Tibial artery (tissue), 4 donors: Measurements from ENCODE around the gene NOTCH1.

Source experiments
- DNase-seq, 2 donors: peaks; one replicate each; pipeline ENCODE4 v3.0.0-alpha.2; 2019
- H3K27ac ChIP-seq, 2 donors: fragments of 200-600 bp; sonication (generic) in 1 of 2; 1 replicate in 1 of 2; 2 replicates in 1 of 2; pipeline ENCODE4 v1.5.1; 2018 to 2019; ENCODE audit warnings: mild to moderate bottlenecking in 1 of 2
- H3K27me3 ChIP-seq, 2 donors: fragments of 200-600 bp; sonication (generic) in 1 of 2; one replicate each; pipeline versions ENCODE4 v1.5.1 to v1.6.0; 2016 to 2019
- H3K36me3 ChIP-seq, 3 donors: fragments of 200-600 bp; sonication (generic) in 2 of 3; one replicate each; pipeline ENCODE4 v1.5.1; 2016 to 2019; ENCODE audit warnings: mild to moderate bottlenecking in 2 of 3
- H3K4me1 ChIP-seq, 4 donors: fragments of 200-600 bp; sonication (generic) in 2 of 4; 1 replicate in 3 of 4; 2 replicates in 1 of 4; pipeline ENCODE4 v1.5.1; 2016 to 2019
- H3K4me3 ChIP-seq, 2 donors: fragments of 200-600 bp; sonication (generic) in 1 of 2; 1 replicate in 1 of 2; 2 replicates in 1 of 2; pipeline ENCODE4 v1.5.1; 2018 to 2019; ENCODE audit warnings: mild to moderate bottlenecking in 2 of 2
- H3K9me3 ChIP-seq, 3 donors: fragments of 200-600 bp; sonication (generic) in 1 of 3; one replicate each; pipeline ENCODE4 v1.5.1; 2016 to 2019
- CTCF ChIP-seq, 2 experiments: fragments of 200-600 bp in 1 of 2; fragments of 450-650 bp in 1 of 2; IDR thresholded peaks; one replicate each; pipeline ENCODE4 v1.5.1; 2017 to 2019; ENCODE audit warnings: antibody characterized with exemption in 2 of 2, mild to moderate bottlenecking in 1 of 2, moderate library complexity in 1 of 2
- intact Hi-C: fragments of 100-400 bp; cut with DNase I; formaldehyde crosslinking; loops from one replicate; pipeline ENCODE4 v1.15.0; 2023; ENCODE audit warnings: low total_unique reads

NOTCH1 gene

DNA sequence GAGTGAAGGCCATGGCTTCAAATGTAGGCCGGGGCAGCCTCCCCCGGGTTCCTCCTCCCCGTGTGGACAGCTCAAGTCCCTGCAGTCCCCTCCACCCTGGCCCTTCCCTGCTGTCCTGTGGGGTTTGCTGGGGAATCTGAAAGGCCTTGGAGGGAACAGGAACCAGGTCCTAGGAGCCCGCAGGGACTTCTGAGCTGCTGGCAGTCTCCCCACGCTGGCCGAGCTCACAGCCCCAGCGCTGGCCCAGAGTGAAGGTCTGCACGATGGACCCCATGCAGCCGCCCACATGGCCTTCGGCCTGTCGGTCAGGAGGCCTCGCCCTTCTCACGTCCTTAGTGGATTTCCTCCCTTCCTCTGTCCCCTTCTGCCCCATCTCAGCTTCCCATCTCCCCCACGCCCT lies 25.7 kb upstream of the NOTCH1 start:
- Histone ChIP-seq H3K9me3 (no peaks in the 10 kb centered on the region), H3K4me3 (no peak overlapping the region), H3K27me3 (no peaks in the 10 kb centered on the region), H3K4me1 (peaks cover 0 to 71% (median 59%) of the 10 kb centered on the region in 4 donors), H3K27ac (peak overlapping the region; percentile 58 to 72), H3K36me3 (no peaks in the 10 kb centered on the region)
- DNase-seq: no peak
- no peak for TF ChIP-seq CTCF (IDR thresholded peaks at IDR 0.05)
- intact Hi-C loops: loop anchor here (10.0 kb wide), 1 partner anchor 53 kb away; no protein-coding TSS in a partner anchor

DNA sequence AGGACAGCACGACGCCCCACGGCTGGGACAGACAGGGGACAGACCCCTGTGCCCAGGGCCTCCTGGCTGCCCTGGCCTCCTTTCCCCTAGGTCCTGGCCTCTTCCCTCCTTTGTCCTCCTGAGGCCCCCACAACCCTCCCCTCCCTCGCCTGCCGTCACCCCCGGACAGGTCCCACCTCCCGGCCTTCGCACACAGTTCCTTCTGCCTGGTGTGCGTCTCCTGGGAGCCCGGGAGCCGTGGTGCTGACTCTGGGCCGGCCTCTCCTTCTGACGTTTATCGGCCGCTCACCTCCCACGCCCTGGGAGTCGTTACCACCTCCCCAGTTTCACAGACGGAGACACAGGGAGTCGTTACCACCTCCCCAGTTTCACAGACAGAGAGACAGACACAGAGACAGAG lies 25.1 kb upstream of the NOTCH1 start:
- intact Hi-C loops: loop anchor here (10.0 kb wide), 1 partner anchor 54 kb away; no protein-coding TSS in a partner anchor
- Histone ChIP-seq H3K4me1 (peaks cover 1 to 71% (median 59%) of the 10 kb centered on the region in 4 donors), H3K27me3 (no peaks in the 10 kb centered on the region), H3K27ac (peak overlapping the region; percentile 58 to 72), H3K4me3 (no peak overlapping the region), H3K36me3 (no peaks in the 10 kb centered on the region), H3K9me3 (no peaks in the 10 kb centered on the region)
- DNase-seq: no peak
- TF ChIP-seq CTCF (IDR thresholded peaks at IDR 0.05): no peak

DNA sequence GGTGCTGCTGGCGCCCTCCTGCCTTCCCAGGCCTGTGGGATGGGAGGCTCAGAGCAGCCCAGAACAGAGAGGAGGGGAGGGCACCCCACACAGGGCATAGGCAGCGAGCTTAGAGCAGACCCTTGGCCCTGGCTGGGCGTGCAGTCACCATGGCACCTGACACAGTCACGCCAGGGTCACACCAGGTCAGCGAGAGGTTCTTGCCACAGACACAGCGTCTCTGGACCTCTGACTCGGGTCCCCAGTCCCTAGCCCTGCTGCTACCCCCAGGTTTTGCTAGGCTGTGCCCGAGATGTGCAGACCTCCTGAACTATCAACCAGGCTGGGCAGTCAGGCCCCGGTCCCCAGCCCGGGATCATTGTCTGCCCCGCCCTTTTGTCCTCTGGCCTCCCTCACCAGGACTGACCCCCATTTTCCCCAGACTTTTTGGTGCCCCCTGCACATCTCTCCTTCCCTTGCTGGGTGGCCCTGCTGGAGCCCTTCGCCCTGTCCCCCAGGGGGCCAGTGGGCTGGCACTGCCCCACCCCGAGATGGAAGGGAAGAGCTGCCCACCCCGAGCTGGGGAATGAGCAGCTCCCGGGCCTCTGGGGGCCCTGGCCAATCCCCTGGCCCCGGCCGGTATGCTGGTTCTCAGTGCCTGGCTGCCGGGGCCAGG lies 24.5 kb upstream of the NOTCH1 start:
- no peaks in the 10 kb centered on the region for H3K27me3 ChIP-seq
- intact Hi-C loops: loop anchor here (10.0 kb wide), 1 partner anchor 54 kb away; no protein-coding TSS in a partner anchor
- no peaks in the 10 kb centered on the region for H3K36me3 ChIP-seq
- H3K27ac ChIP-seq: peak overlapping the region; percentile 58 to 72
- DNase-seq: no peak
- TF ChIP-seq CTCF (IDR thresholded peaks at IDR 0.05): no peak
- no peak overlapping the region for H3K4me3 ChIP-seq
- no peaks in the 10 kb centered on the region for H3K9me3 ChIP-seq
- H3K4me1 ChIP-seq: peaks cover 4 to 71% (median 60%) of the 10 kb centered on the region in 4 donors

DNA sequence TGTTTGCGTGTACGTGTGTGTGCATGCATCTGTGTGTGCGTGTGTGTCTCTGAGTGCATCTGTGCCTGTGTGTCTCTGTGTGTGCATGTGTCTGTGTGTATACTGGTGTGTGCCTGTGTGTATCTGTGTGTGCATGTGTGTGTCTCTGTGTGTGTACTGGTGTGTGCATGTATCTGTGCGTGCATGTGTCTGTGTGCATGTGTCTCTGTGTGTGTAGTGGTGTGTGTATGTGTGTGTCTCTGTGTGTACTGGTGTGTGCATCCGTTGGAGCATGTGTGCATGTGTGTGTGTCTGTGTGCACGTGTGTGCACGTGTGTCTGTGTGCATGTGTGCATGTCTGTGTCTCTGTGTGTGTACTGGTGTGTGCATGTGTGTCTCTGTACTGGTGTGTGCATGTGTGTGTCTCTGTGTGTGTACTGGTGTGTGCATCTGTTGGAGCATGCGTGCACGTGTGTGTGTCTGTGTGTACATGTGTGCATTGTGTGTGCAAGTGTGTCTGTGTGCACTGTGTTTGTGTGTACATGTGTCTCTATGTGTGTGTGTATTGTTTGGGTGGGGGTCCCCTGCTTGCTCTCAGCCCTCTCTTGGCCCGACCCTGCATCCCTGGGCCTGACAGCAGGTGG lies 23.8 kb upstream of the NOTCH1 start:
- Histone ChIP-seq H3K27me3 (no peaks in the 10 kb centered on the region), H3K9me3 (no peaks in the 10 kb centered on the region), H3K27ac (no peak overlapping the region), H3K4me1 (peaks cover 4 to 78% (median 66%) of the 10 kb centered on the region in 4 donors), H3K4me3 (no peak overlapping the region), H3K36me3 (no peaks in the 10 kb centered on the region)
- intact Hi-C loops: loop anchor here (10.0 kb wide), 1 partner anchor 55 kb away; no protein-coding TSS in a partner anchor
- TF ChIP-seq CTCF (IDR thresholded peaks at IDR 0.05): no peak
- DNase-seq: no peak

- DNase-seq: peak in 1 of 2 donors; percentile 82
- Histone ChIP-seq H3K4me3 (peak overlapping the region in 1 of 2 donors; percentile 21), H3K36me3 (no peaks in the 10 kb centered on the region), H3K27ac (peak overlapping the region; percentile 71 to 82), H3K27me3 (no peaks in the 10 kb centered on the region), H3K9me3 (no peaks in the 10 kb centered on the region), H3K4me1 (peaks cover 4 to 89% (median 77%) of the 10 kb centered on the region in 4 donors)
- intact Hi-C loops: no loop called here
- TF ChIP-seq CTCF (IDR thresholded peaks at IDR 0.05): no peak
These were observed 22.6 kb upstream of the NOTCH1 start for GRCh38 chr9:136568288-136569081.
